ENCODE data around the gene TOM1L2. TPM values are rescaled to one million over a fixed set of nuclear protein-coding genes. Genes with fewer than 3 reads are reported as not detected.

Gene TOM1L2
- total and polyA plus RNA-seq, 2 donors (not counting 1 experiment from before 2014, with no cell fraction given), result 33.9 to 35.9 TPM

DNA sequence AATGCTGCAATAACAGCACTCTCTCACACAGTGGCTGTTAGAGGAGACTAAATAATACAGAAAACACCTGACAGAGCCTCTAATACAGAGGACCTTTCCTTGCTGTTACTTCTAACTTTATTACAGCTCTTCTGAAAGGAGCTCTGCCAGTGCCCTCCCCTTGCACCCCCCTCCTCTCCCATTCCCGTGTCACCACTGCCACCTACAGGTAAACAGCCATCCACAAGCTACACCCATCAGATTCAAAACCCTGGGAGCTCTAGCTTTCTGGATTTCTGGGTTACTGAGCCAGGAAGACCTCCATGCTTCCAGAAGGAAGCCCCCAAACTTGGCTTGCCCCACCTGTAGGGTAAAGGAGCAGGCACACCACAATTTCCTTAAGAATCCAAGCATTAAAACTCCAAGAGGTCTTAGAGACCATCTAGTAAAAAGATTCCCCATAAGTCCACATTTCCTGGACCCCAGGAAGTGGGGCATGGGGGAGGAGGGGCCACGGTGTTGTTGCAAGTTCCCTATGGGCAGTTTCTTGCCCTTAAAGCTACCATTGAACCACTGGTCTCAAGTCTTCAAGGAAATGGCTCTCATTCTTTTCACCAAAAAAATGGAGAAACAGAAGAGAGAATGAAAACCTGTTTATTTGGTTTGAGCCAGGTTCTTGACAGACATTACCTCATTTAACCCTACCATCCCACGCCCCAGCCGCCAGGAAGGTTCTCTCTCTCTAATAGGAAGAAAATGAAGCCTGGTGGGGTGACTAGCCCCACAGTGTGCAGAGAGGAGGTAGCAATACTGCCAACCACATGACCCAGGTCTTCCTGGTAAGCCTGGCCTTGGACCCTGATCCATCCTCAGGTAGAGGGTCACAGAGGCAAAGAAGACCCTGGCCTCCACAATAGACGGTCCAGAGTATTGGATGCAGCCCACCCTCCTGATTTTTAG lies 52.8 kb downstream of the TOM1L2 start:
- Histone ChIP-seq H3K27me3 (ENCODE audit: control insufficient read depth, insufficient read depth, low read length) (no peaks in the 10 kb centered on the region), H3K36me3 (ENCODE audit: control insufficient read depth, insufficient read depth, low read length) (no peaks in the 10 kb centered on the region), H4K20me1 (ENCODE audit: control insufficient read depth, extremely low read depth, insufficient read depth, low read length) (no peaks in the 10 kb centered on the region), H2AFZ (ENCODE audit: low read length) (no peak overlapping the region), H3K9ac (ENCODE audit: insufficient read depth, low read length) (no peak overlapping the region), H3K79me2 (ENCODE audit: control insufficient read depth, insufficient read depth, low read length) (peaks cover 5% of the 10 kb centered on the region), H3K4me2 (ENCODE audit: extremely low read depth, insufficient read depth, low read length) (no peak overlapping the region), H3K9me3 (ENCODE audit: control insufficient read depth, insufficient read depth, low read depth, low read length) (no peaks in the 10 kb centered on the region), H3K27ac (ENCODE audit: insufficient read depth, low read length) (peak overlapping the region; percentile 35), H3K4me3 (replicated peaks in 1 of 4; ENCODE audit: control extremely low read depth in 1 of 4, insufficient read depth in 1 of 4, low read depth in 3 of 4, low read length in 4 of 4) (no peak overlapping the region), H3K4me1 (ENCODE audit: control insufficient read depth, extremely low read depth, insufficient read depth, low read length) (peaks cover 31% of the 10 kb centered on the region)
- no peak for TF ChIP-seq EZH2 (IDR thresholded peaks at IDR 0.05; ENCODE audit: low read length, missing control alignments)
- TF ChIP-seq, protein P1, sequence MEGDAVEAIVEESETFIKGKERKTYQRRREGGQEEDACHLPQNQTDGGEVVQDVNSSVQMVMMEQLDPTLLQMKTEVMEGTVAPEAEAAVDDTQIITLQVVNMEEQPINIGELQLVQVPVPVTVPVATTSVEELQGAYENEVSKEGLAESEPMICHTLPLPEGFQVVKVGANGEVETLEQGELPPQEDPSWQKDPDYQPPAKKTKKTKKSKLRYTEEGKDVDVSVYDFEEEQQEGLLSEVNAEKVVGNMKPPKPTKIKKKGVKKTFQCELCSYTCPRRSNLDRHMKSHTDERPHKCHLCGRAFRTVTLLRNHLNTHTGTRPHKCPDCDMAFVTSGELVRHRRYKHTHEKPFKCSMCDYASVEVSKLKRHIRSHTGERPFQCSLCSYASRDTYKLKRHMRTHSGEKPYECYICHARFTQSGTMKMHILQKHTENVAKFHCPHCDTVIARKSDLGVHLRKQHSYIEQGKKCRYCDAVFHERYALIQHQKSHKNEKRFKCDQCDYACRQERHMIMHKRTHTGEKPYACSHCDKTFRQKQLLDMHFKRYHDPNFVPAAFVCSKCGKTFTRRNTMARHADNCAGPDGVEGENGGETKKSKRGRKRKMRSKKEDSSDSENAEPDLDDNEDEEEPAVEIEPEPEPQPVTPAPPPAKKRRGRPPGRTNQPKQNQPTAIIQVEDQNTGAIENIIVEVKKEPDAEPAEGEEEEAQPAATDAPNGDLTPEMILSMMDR (conservative IDR thresholded peaks at IDR 0.05 in 1 of 2, IDR thresholded peaks at IDR 0.05 in 1 of 2; ENCODE audit: low read depth in 1 of 2, low read length in 2 of 2), result peak; percentile 77 to 90
- peak; percentile 70 to 81 for DNase-seq (ENCODE audit: low read depth in 2 of 2)

DNA sequence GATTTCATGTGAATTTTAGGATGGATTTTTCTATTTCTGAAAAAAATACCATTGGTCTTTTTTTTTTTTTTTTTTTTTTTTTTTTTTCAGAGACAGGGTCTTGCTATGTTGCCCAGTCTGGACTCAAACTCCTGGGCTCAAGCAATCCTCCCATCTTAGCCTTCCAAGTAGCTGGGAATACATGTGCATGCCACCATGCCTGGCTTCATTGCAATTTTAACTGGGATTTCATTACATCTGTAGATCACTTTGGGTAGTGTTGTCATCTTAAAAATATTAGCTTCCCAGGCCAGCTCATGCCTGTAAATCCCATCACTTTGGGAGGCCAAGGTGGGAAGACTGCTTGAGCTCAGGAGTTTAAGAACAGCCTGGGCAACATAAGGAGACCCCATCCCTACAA lies 54.8 kb downstream of the TOM1L2 start:
- Histone ChIP-seq H3K4me1 (ENCODE audit: control insufficient read depth, extremely low read depth, insufficient read depth, low read length) (peaks cover 40% of the 10 kb centered on the region), H3K9ac (ENCODE audit: insufficient read depth, low read length) (no peak overlapping the region), H3K4me2 (ENCODE audit: extremely low read depth, insufficient read depth, low read length) (no peak overlapping the region), H3K27me3 (ENCODE audit: control insufficient read depth, insufficient read depth, low read length) (no peaks in the 10 kb centered on the region), H3K36me3 (ENCODE audit: control insufficient read depth, insufficient read depth, low read length) (no peaks in the 10 kb centered on the region), H3K9me3 (ENCODE audit: control insufficient read depth, insufficient read depth, low read depth, low read length) (no peaks in the 10 kb centered on the region), H4K20me1 (ENCODE audit: control insufficient read depth, extremely low read depth, insufficient read depth, low read length) (no peaks in the 10 kb centered on the region), H3K27ac (ENCODE audit: insufficient read depth, low read length) (no peak overlapping the region), H2AFZ (ENCODE audit: low read length) (no peak overlapping the region), H3K4me3 (replicated peaks in 1 of 4; ENCODE audit: control extremely low read depth in 1 of 4, insufficient read depth in 1 of 4, low read depth in 3 of 4, low read length in 4 of 4) (no peak overlapping the region), H3K79me2 (ENCODE audit: control insufficient read depth, insufficient read depth, low read length) (peaks cover 5% of the 10 kb centered on the region)
- peak in 1 of 2 donors; percentile 36 for DNase-seq (ENCODE audit: low read depth in 2 of 2)
- TF ChIP-seq, protein P1 (conservative IDR thresholded peaks at IDR 0.05 in 1 of 2, IDR thresholded peaks at IDR 0.05 in 1 of 2; ENCODE audit: low read depth in 1 of 2, low read length in 2 of 2), result no peak
- TF ChIP-seq EZH2 (IDR thresholded peaks at IDR 0.05; ENCODE audit: low read length, missing control alignments), result no peak

DNA sequence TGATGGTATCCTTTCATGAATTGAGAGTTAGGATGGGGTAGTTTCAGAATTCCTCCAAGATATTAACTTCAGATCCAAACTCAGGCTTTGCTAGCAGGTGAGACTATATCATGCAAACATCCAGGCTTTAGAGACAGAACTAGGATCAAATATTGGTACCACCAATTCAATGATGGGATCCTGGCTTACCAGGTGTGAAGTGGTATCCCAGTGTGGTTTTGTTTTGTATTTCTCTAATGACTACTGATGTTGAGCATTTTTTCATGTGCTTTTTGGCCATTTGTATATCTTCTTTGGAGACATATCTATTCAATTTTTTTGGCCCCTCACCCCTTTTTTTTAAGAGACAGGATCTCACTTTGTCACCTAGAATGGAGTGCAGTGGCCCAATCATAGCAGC lies 57.0 kb downstream of the TOM1L2 start:
- no peak for DNase-seq (ENCODE audit: low read depth in 2 of 2)
- no peaks in the 10 kb centered on the region for H4K20me1 ChIP-seq (ENCODE audit: control insufficient read depth, extremely low read depth, insufficient read depth, low read length)
- no peak overlapping the region for H3K4me2 ChIP-seq (ENCODE audit: extremely low read depth, insufficient read depth, low read length)
- no peak overlapping the region for H3K4me3 ChIP-seq (replicated peaks in 1 of 4; ENCODE audit: control extremely low read depth in 1 of 4, insufficient read depth in 1 of 4, low read depth in 3 of 4, low read length in 4 of 4)
- no peaks in the 10 kb centered on the region for H3K9me3 ChIP-seq (ENCODE audit: control insufficient read depth, insufficient read depth, low read depth, low read length)
- H3K79me2 ChIP-seq (ENCODE audit: control insufficient read depth, insufficient read depth, low read length), result peaks cover 2% of the 10 kb centered on the region
- no peaks in the 10 kb centered on the region for H3K27me3 ChIP-seq (ENCODE audit: control insufficient read depth, insufficient read depth, low read length)
- H2AFZ ChIP-seq (ENCODE audit: low read length), result no peak overlapping the region
- peaks cover 23% of the 10 kb centered on the region for H3K4me1 ChIP-seq (ENCODE audit: control insufficient read depth, extremely low read depth, insufficient read depth, low read length)
- TF ChIP-seq, protein P1 (conservative IDR thresholded peaks at IDR 0.05 in 1 of 2, IDR thresholded peaks at IDR 0.05 in 1 of 2; ENCODE audit: low read depth in 1 of 2, low read length in 2 of 2), result no peak
- no peak for TF ChIP-seq EZH2 (IDR thresholded peaks at IDR 0.05; ENCODE audit: low read length, missing control alignments)
- no peaks in the 10 kb centered on the region for H3K36me3 ChIP-seq (ENCODE audit: control insufficient read depth, insufficient read depth, low read length)
- no peak overlapping the region for H3K9ac ChIP-seq (ENCODE audit: insufficient read depth, low read length)
- H3K27ac ChIP-seq (ENCODE audit: insufficient read depth, low read length), result no peak overlapping the region

Measured in fibroblast of lung (primary cell).